Measurements from ENCODE around the gene ADGRG6. TPM values are rescaled to one million over a fixed set of nuclear protein-coding genes. Genes with fewer than 3 reads are reported as not detected.

The ADGRG6 gene
- total and polyA plus RNA-seq, 2 donors (not counting 3 experiments of a cell fraction or from before 2014, with no cell fraction given): 99.3 to 166 TPM

GRCh38 chr6:142329486-142330113, 27.8 kb downstream of the ADGRG6 start:
- ChIA-PET POLR2A (no interaction called here), CTCF (interaction anchor here (0.9 to 3.5 kb wide), 10 partner anchors 9 to 97 kb away, joined by 3 to 16 read pairs (median 6); partner anchors contain the start of gene ADGRG6)

DNA sequence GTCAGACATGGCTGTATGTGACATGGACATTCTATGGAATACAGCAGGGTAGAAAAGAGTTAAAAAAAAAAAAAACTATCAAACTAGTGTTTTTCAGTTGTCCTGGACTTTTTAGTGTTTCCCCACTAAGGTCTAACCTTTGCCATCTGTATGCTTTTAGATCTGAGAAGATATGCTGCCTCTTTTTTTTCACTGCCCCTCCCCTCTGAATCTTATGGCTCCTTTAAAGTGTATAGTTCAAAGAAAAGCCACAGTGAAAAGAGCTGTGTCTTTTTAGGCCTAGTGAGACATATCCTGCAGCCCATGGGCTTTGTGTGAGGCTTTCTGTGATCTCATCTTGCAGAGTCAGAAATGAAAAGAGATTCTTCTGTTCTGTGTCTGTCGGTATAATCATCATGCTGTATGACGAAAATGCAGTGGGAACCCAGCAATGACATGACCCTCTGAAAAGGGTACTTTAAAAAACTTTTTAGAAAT, 29.3 kb downstream of the ADGRG6 start:
- POLR2A ChIA-PET: interaction anchor here (1.0 kb wide), 2 partner anchors 24 to 30 kb away, joined by 3 to 5 read pairs; no protein-coding TSS in a partner anchor
- TF ChIP-seq POLR2AphosphoS5 (IDR thresholded peaks at IDR 0.05; ENCODE audit: insufficient read depth, low read depth, low read length) (no peak), POLR2A (IDR thresholded peaks at IDR 0.05; ENCODE audit: low read depth, low read length) (no peak), GATA2 (IDR thresholded peaks at IDR 0.05; ENCODE audit: insufficient read depth, insufficient read length, low read depth, low read length) (peak; percentile 20), FOS (IDR thresholded peaks at IDR 0.05; ENCODE audit: borderline replicate concordance, insufficient read depth, low read length) (no peak), MYC (IDR thresholded peaks at IDR 0.05; ENCODE audit: low read depth, low read length) (no peak), EZH2 (IDR thresholded peaks at IDR 0.05; ENCODE audit: borderline replicate concordance, low read depth, low read length, severe bottlenecking) (no peak), CTCF (IDR thresholded peaks at IDR 0.05; ENCODE audit: extremely low read depth in 1 of 2, insufficient read depth in 1 of 2, low read depth in 1 of 2, low read length in 2 of 2) (no peak), JUN (IDR thresholded peaks at IDR 0.05; ENCODE audit: borderline replicate concordance, insufficient read depth, insufficient read length, low read depth) (peak; percentile 53)
- TF ChIP-seq, protein P1, sequence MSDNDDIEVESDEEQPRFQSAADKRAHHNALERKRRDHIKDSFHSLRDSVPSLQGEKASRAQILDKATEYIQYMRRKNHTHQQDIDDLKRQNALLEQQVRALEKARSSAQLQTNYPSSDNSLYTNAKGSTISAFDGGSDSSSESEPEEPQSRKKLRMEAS (IDR thresholded peaks at IDR 0.05; ENCODE audit: insufficient read depth, insufficient read length): no peak

More at GRCh38 chr6:142329486-142330113, 27.8 kb downstream of the ADGRG6 start:
- TF ChIP-seq FOS (IDR thresholded peaks at IDR 0.05; ENCODE audit: borderline replicate concordance, insufficient read depth, low read length) (peak; percentile 8), GATA2 (IDR thresholded peaks at IDR 0.05; ENCODE audit: insufficient read depth, insufficient read length, low read depth, low read length) (no peak)
- H3K27me3 ChIP-seq (ENCODE audit: control insufficient read depth in 2 of 2, insufficient read depth in 2 of 2, low read length in 2 of 2): no peaks in the 10 kb centered on the region
- dilution Hi-C loops (cut with MboI; ENCODE audit: extremely low pct_ligation_motif_present, low sequenced_read_pairs): no loop called here
- H2AFZ ChIP-seq (ENCODE audit: low read depth, low read length): no peak overlapping the region
- H3K4me2 ChIP-seq (ENCODE audit: insufficient read depth, low read length): no peak overlapping the region
- intact Hi-C loops (cut with micrococcal nuclease): loop anchor here (2.0 kb wide), 1 partner anchor 17 kb away; no protein-coding TSS in a partner anchor
- no peaks in the 10 kb centered on the region for H3K9me1 ChIP-seq (replicated peaks; ENCODE audit: control insufficient read depth, extremely low read depth, insufficient read depth, low read length)
- peaks cover 65% of the 10 kb centered on the region for H3K79me2 ChIP-seq (ENCODE audit: control insufficient read depth, insufficient read depth, low read length)
- H4K20me1 ChIP-seq (replicated peaks; ENCODE audit: control insufficient read depth, extremely low read depth, insufficient read depth, low read length): no peaks in the 10 kb centered on the region
- no peaks in the 10 kb centered on the region for H3K36me3 ChIP-seq (ENCODE audit: control insufficient read depth in 2 of 2, extremely low read depth in 1 of 2, insufficient read depth in 2 of 2, low read length in 2 of 2)
- DNase-seq (ENCODE audit: low read depth, low spot score) (peak; percentile 43), FAIRE-seq (no peak)
- H3K4me1 ChIP-seq (ENCODE audit: control insufficient read depth, extremely low read depth, insufficient read depth, low read length): peaks cover 72% of the 10 kb centered on the region
- H3K9ac ChIP-seq (replicated peaks; ENCODE audit: extremely low read depth, insufficient read depth, low read length): no peak overlapping the region
- BruUV-seq (replicated peaks): no TSS peak
- peak overlapping the region; percentile 96 for H3K27ac ChIP-seq (ENCODE audit: insufficient read depth, low read depth, low read length)
- no peaks in the 10 kb centered on the region for H3K9me3 ChIP-seq (replicated peaks; ENCODE audit: control insufficient read depth, insufficient read depth, low read length)
- no peak overlapping the region for H3K4me3 ChIP-seq (replicated peaks in 1 of 3; ENCODE audit: insufficient read depth in 1 of 3, low read depth in 1 of 3, low read length in 3 of 3)

More for the DNA sequence above, 29.3 kb downstream of the ADGRG6 start:
- Histone ChIP-seq H4K20me1 (replicated peaks; ENCODE audit: control insufficient read depth, extremely low read depth, insufficient read depth, low read length) (no peaks in the 10 kb centered on the region), H3K4me1 (ENCODE audit: control insufficient read depth, extremely low read depth, insufficient read depth, low read length) (peaks cover 68% of the 10 kb centered on the region), H3K9ac (replicated peaks; ENCODE audit: extremely low read depth, insufficient read depth, low read length) (peak overlapping the region; percentile 85), H3K9me3 (replicated peaks; ENCODE audit: control insufficient read depth, insufficient read depth, low read length) (no peaks in the 10 kb centered on the region), H3K79me2 (ENCODE audit: control insufficient read depth, insufficient read depth, low read length) (peaks cover 68% of the 10 kb centered on the region), H3K36me3 (ENCODE audit: control insufficient read depth in 2 of 2, extremely low read depth in 1 of 2, insufficient read depth in 2 of 2, low read length in 2 of 2) (no peaks in the 10 kb centered on the region), H3K27ac (ENCODE audit: insufficient read depth, low read depth, low read length) (peak overlapping the region; percentile 96), H3K9me1 (replicated peaks; ENCODE audit: control insufficient read depth, extremely low read depth, insufficient read depth, low read length) (no peaks in the 10 kb centered on the region), H2AFZ (ENCODE audit: low read depth, low read length) (no peak overlapping the region), H3K27me3 (ENCODE audit: control insufficient read depth in 2 of 2, insufficient read depth in 2 of 2, low read length in 2 of 2) (no peaks in the 10 kb centered on the region), H3K4me3 (replicated peaks in 1 of 3; ENCODE audit: insufficient read depth in 1 of 3, low read depth in 1 of 3, low read length in 3 of 3) (peak overlapping the region in 1 of 3 experiments; percentile 23), H3K4me2 (ENCODE audit: insufficient read depth, low read length) (peak overlapping the region; percentile 78)
- BruUV-seq (replicated peaks): no TSS peak
- FAIRE-seq (no peak), DNase-seq (ENCODE audit: low read depth, low spot score) (peak; percentile 81)
- dilution Hi-C loops (cut with MboI; ENCODE audit: extremely low pct_ligation_motif_present, low sequenced_read_pairs) (no loop called here), intact Hi-C loops (cut with micrococcal nuclease) (loop anchor here (1.0 to 2.0 kb wide), 2 partner anchors 18 to 30 kb away; no protein-coding TSS in a partner anchor)
- CTCF ChIA-PET: interaction anchor here (0.7 to 3.5 kb wide), 10 partner anchors 9 to 124 kb away, joined by 3 to 16 read pairs (median 3); no protein-coding TSS in a partner anchor

Data from endothelial cell of umbilical vein (primary cell).